HG03103 (cell line): Measurements from ENCODE around the gene MME.
"Not testable (repeated sequence)": the region's sequence is repeated elsewhere in the genome, so short reads cannot be mapped to it uniquely, and the experiment has no call there.

ENCODE experiments used
- ATAC-seq: cut with Tn5 transposase; IDR thresholded peaks from one replicate; pipeline ENCODE4 v1.9.1; 2021; ENCODE audit warnings: low read depth; ENCODE audit not compliant: unreplicated experiment

The MME gene

DNA sequence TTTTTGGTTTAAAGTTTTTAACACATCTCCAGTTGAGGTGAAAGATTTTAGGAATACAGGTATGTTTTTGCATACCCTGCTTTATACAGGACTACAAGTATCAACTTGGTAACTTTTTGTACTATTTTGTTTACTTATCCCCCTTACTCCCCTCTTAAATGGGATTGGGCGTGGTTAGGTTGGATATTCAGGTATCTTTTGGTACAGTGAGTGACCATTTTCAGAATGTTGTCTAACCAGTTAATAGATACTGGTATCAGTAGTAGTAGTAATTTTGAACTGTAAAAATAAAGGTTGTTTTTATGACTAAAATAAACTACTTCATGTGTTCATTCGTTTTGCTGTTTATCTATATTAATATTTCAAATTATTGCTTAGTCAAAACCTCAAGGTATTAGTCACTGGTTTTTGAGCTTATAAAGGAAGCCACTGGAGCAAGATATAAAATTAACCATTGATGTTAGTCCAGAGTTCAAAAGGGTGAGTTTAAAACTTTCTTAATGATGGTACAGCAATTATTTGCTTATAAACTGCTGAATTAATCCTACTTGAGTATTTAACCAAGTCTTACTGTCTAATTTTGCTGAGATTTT, 3.3 kb downstream of the MME start:
- ATAC-seq: no peak

DNA sequence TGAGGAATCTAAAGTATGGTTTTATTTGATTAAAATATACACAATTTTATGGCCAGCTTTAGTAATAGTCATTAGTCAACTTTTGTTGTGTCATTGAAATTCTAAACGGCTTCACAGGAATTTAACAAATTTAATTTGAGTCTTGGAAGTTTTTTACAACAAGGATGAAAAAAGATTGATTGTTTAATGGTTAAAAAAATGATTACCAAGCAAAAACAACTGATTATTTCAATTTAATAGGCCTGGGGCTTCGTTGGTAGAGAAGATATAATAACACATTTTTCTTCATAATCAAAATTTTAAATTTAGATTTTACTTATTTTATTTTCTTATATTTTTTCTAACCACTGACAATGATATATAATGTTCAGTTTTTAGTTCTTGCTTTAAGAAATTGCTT, 4.4 kb downstream of the MME start:
- no peak for ATAC-seq

DNA sequence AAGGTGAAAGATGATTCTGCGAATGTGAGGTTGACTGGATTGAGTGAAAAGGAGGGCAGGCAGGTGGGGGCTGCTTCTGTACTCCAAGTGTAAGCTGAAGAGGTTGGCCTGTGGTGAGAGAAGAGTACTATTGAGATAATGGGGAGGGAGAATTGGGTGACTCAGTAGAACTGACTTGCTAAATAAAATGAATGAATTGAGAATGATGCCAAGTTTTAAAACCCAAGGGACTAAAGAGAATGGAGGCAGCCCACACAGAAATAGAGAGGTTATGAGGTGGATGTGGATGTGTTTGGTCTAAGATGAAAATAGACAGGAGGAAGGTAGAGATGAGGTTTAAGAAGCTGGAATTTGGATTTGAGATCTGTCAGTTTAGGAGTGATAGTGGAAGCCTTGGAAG, 5.9 kb downstream of the MME start:
- no peak for ATAC-seq

DNA sequence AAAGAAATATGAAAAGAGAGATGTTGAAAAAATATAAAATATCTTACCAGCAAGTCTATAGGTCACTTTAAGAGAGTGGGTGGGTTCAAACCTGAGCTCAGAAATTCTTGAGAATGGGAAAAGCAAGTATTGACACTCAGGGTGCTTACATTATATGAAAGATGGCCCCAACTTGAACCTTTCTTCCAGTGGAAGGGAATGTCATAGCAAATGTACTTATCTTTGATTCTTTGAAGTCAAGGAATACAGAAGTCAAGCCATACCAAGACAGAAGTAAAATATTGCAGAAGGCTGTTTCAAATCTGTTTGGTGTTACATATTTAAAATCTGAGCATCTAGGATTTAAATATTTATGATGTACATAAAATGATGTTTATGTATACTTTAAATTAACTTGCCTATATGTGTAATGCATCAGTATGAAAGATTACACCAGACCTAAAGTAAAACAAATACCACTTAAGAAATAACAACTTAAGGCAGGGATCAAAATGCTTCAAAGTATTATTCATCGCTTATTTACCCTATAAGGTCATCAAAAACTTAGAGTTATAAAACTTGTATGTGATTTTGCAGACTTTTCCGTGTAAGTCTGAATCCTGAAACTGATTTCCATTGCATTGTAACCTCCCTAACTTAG, 8.7 kb downstream of the MME start:
- ATAC-seq: no peak

GRCh38 chr3:155089495-155089894, 9.4 kb downstream of the MME start:
- ATAC-seq: no peak

DNA sequence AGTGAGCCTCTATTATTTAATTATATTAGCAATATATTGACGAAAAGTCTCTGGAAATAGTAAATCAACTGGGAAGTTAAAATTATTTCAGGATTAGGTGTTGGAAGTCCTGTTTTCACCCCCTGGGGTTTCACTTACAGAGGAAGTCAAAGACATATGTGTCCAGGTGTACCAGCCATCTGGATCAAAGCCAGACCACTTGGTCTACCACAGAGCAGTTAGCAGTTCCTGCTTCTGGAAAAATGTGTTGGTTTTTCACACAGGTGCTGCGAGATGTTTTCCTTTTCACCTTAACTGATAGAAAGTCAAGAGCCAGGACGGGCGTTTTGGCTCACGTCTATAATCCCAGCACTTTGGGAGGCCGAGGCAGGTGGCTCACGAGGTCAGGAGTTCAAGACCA, 13.1 kb downstream of the MME start:
- ATAC-seq: no peak

DNA sequence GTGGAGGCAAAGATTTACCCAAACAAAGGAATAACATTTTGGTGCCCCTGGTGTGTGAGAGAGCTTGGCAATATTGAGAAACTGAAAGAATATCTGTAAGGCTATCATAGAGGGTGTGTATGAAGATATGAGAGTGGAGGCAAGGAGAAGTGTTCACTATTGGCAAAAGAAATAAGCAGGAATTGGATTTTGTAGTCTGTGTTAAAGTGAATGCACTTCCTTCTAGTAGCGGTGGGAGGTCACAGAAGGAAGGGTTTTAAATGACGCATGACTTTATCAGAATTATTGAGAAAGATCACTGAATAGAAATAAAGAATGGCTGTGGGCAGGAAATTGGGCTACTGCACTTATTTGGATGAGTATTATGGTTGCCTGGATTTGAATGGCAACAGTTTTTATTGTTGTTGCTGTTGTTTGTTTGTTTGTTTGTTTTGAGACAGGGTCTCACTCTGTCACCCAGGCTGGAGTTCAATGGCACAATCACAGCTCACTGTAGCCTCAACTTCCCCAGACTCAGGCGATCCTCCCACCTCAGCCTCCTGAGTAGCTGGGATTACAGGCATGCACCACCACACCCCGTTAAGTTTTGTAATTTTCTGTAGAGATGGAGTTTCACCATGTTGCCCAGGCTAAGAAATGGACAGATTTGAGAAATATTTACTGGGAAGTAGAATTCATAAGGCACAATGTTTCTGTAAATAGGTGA, 16.3 kb downstream of the MME start:
- no peak for ATAC-seq

DNA sequence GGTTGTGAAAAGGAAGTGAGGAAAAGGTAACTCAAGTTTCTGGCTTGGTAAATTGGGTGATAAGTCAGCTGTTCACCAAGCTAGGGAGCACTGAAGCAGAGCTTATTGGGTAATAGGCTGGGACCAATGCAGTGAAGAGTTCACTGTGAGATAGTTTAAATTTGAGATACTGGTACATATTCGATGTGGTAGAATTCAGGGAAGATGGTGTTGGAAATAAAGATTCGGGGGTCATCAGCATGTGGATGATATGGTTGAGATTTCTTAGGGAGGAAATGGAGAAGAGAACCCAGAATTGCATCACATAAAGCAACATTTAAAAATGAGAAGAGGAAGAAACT, 16.9 kb downstream of the MME start:
- no peak for ATAC-seq

DNA sequence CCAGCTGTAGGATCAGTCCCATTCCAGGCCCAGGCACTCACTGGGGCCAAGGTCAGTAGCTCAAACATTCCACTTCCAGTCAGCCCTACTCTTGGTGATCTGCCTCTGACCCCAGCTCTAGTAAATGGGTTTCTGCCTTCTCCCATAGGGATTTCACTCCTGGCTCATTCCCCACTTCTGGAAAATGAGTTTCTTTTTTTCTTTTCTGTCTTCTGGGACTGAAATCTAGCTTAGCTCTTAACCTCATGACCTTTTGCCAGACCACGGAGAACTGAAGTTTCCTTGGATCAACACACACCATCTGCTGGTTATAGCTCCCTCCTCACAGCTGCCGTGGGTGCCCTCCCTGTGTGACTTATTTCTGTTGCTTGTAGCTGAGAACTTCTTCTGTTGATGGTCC, 21.3 kb downstream of the MME start:
- ATAC-seq: no peak

GRCh38 chr3:155102329-155102728, 22.2 kb downstream of the MME start:
- no peak for ATAC-seq

GRCh38 chr3:155103686-155104085, 23.6 kb downstream of the MME start:
- no peak for ATAC-seq

DNA sequence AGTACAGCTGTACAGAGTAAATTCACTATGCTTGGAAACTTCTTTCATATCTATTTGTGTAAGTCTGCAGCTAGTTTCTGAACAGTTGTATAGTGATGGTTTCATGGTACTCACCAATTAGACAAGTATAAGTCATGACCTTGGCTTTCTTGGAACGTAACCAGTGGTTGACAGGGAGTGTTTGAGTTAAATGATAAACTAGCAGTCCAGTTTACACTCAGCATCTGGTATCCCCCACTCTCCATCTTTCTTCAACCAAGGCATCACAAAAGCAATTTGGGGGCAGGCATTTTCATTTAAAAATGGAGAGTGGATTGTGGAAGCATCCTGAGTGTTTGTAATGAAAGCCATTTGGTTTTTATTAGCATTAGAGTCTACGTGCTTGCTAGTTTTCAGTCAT, 26.0 kb downstream of the MME start:
- no peak for ATAC-seq

GRCh38 chr3:155110022-155110421, 29.9 kb downstream of the MME start:
- no peak for ATAC-seq

- no peak for ATAC-seq
Measured at GRCh38 chr3:155110996-155111901, 31.1 kb downstream of the MME start.

DNA sequence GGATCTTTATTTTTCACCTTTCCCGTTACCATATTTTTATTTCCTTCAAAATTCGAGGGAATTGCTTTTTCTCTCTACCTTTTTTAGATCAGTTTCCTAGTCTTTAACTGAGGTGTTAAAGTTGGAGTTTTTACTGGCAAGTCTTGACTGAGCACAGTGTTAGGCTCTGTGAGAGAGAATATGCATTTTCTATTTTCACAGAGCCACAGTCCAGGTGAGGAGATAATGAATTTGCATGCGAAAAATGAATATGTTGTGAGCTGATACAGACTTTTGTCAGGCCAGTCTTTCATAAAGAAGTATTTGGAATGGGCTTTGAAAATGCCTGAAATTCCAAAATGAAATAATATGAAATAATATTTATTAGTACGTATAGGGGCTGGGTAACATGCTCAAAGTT, 31.9 kb downstream of the MME start:
- no peak for ATAC-seq

DNA sequence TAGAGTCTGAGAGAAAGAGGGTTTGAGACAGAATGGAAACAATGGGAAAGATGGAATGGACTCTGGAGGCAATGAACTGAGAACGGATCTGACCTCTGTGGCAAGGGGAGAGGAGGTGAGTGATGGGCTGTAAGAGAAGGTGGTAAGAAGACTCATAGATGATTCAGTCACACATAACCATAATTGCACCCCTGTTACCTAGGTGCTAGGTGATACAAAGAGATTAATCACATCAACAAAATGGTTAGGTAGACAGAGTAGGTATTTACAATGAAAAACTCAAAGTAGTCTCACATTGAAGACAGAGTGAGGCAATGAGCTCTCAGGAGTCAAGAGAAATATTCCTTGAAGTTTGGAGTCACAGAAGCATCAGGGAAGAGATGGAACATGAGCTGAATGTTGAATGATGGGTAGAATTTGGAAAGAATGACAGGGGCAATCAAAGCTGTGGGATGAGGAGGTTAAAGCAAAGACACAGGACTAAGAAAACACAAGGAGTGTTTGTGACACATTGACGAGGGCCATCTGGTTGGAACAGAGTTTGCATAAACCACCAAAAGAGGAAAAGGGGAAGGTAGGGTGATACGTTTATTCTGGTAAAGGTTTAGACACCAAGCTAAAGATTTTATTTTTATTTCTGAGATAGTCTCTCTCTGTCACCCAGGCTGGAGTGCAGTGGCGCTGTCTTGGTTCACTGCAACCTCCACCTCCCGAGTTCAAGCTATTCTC, 32.7 kb downstream of the MME start:
- ATAC-seq: no peak

GRCh38 chr3:155124745-155125144, 44.6 kb downstream of the MME start:
- ATAC-seq: not testable (repeated sequence)

- no peak for ATAC-seq
Measured at GRCh38 chr3:155129396-155129795, 49.3 kb downstream of the MME start.

DNA sequence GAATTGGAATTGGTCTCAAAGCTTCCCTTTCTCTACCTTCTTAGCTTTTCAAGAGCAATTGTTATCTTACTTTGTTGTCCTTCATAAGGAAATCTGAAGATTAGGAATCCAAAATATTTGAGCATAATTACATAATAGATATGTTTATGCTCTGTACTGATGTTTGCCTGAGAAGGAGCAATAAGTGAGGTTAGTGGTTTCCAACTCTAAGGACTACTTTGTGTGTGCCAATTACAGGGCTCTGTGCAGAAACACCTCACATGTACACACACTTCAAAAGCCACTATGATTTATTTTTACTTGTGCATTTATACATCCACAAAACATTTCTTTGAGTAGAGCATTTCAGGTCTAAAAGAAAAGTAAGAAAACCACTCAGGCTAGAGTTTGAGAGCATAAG, 49.9 kb downstream of the MME start:
- no peak for ATAC-seq

DNA sequence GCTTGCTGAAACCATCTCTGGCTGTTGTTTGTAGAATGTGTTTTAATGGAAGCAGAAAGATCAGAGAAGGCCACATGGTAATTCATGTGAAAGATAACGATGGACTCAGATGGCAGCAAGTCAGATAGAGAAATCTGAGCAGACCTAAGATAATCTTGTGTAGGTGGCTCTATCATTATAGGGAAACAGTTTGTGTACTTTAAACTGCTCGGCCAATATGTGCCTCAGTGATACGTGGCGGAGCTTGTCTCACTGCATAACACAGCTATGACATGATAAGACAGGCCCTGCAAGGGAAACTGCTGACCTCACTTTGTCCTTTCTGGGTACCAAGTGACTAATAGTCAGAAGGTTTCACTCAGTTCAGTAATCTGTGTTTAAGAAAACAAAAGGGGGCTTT, 51.0 kb downstream of the MME start:
- peak; percentile 89 for ATAC-seq

DNA sequence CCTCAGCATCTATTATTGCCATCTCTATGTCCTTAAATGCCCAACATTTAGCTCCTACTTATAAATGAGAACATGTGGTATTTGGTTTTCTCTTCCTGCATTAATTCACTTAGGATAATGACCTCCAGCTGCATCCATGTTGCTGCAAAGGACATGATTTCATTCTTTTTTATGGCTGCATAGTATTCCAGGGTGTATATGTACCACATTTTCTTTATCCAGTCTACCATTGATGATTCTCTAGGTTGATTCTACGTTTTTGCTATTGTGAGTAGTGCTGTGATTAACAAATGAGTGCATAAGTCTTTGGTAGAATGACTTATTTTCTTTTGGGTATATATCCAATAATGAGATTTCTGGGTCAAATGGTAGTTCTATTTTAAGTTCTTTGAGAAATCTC, 54.2 kb downstream of the MME start:
- not testable (repeated sequence) for ATAC-seq
